ENCODE measurements around the gene PIGQ.

PIGQ gene

GRCh38 chr16:558298-559020 is 11.3 kb upstream of the PIGQ start:
- Histone ChIP-seq H2AK5ac (ENCODE audit: low read length) (no peak overlapping the region), H3K79me1 (ENCODE audit: low read length) (no peaks in the 10 kb centered on the region), H3K14ac (ENCODE audit: low read length) (no peak overlapping the region), H2BK120ac (ENCODE audit: insufficient read depth, low read length, poor library complexity) (no peak overlapping the region), H3K18ac (ENCODE audit: low read length) (no peak overlapping the region), H2BK5ac (ENCODE audit: low read depth, low read length, poor library complexity) (no peak overlapping the region), H3K36me3 (ENCODE audit: control insufficient read depth in 1 of 2, insufficient read depth in 2 of 2, low read length in 2 of 2) (peaks cover 8 to 9% of the 10 kb centered on the region in 2 experiments), H3K9ac (ENCODE audit: low read length) (no peak overlapping the region), H3K4me2 (ENCODE audit: low read length) (no peak overlapping the region), H3K4ac (ENCODE audit: low read depth, low read length) (no peak overlapping the region), H3K9me3 (ENCODE audit: insufficient read depth, low read depth, low read length) (peaks cover 5% of the 10 kb centered on the region), H2AFZ (ENCODE audit: insufficient read depth, low read length, poor library complexity) (no peak overlapping the region), H3K27ac (ENCODE audit: low read depth, low read length) (no peak overlapping the region), H4K8ac (ENCODE audit: low read depth, low read length) (no peak overlapping the region), H3K79me2 (ENCODE audit: control insufficient read depth, insufficient read depth, low read length, poor library complexity) (no peaks in the 10 kb centered on the region), H3K4me1 (ENCODE audit: control insufficient read depth in 1 of 2, insufficient read depth in 2 of 2, low read length in 2 of 2) (no peaks in the 10 kb centered on the region), H3K23ac (ENCODE audit: low read length) (no peak overlapping the region), H4K12ac (ENCODE audit: low read depth, low read length) (no peak overlapping the region), H3K4me3 (ENCODE audit: low read depth, low read length) (no peak overlapping the region), H3K27me3 (ENCODE audit: insufficient read depth, low read length) (peaks cover 36% of the 10 kb centered on the region), H2BK12ac (ENCODE audit: low read length) (no peak overlapping the region), H4K91ac (ENCODE audit: low read depth, low read length) (no peak overlapping the region)
- WGBS (ENCODE audit: extremely low coverage, insufficient coverage, insufficient read length): no CpG with 5 or more reads among the region's 22 CpGs
- no peak for DNase-seq

- no peaks in the 10 kb centered on the region for H3K4me1 ChIP-seq (ENCODE audit: control insufficient read depth in 1 of 2, insufficient read depth in 2 of 2, low read length in 2 of 2)
- H3K79me2 ChIP-seq (ENCODE audit: control insufficient read depth, insufficient read depth, low read length, poor library complexity): no peaks in the 10 kb centered on the region
- no peak overlapping the region for H3K14ac ChIP-seq (ENCODE audit: low read length)
- no peak overlapping the region for H4K8ac ChIP-seq (ENCODE audit: low read depth, low read length)
- no peak overlapping the region for H3K23ac ChIP-seq (ENCODE audit: low read length)
- H3K18ac ChIP-seq (ENCODE audit: low read length): no peak overlapping the region
- WGBS (ENCODE audit: extremely low coverage, insufficient coverage, insufficient read length): no CpG with 5 or more reads among the region's 15 CpGs
- H3K9me3 ChIP-seq (ENCODE audit: insufficient read depth, low read depth, low read length): peaks cover 5% of the 10 kb centered on the region
- H3K79me1 ChIP-seq (ENCODE audit: low read length): no peaks in the 10 kb centered on the region
- no peak for DNase-seq
- H2BK120ac ChIP-seq (ENCODE audit: insufficient read depth, low read length, poor library complexity): no peak overlapping the region
- no peak overlapping the region for H4K91ac ChIP-seq (ENCODE audit: low read depth, low read length)
- no peak overlapping the region for H2BK12ac ChIP-seq (ENCODE audit: low read length)
- peaks cover 3 to 4% of the 10 kb centered on the region in 2 experiments for H3K36me3 ChIP-seq (ENCODE audit: control insufficient read depth in 1 of 2, insufficient read depth in 2 of 2, low read length in 2 of 2)
- no peak overlapping the region for H3K4me3 ChIP-seq (ENCODE audit: low read depth, low read length)
- H2BK5ac ChIP-seq (ENCODE audit: low read depth, low read length, poor library complexity): no peak overlapping the region
- no peak overlapping the region for H2AK5ac ChIP-seq (ENCODE audit: low read length)
- H3K4ac ChIP-seq (ENCODE audit: low read depth, low read length): no peak overlapping the region
- H3K4me2 ChIP-seq (ENCODE audit: low read length): no peak overlapping the region
- H3K9ac ChIP-seq (ENCODE audit: low read length): no peak overlapping the region
- H4K12ac ChIP-seq (ENCODE audit: low read depth, low read length): no peak overlapping the region
- H3K27me3 ChIP-seq (ENCODE audit: insufficient read depth, low read length): peaks cover 36% of the 10 kb centered on the region
- H2AFZ ChIP-seq (ENCODE audit: insufficient read depth, low read length, poor library complexity): no peak overlapping the region
- H3K27ac ChIP-seq (ENCODE audit: low read depth, low read length): no peak overlapping the region
Observed at GRCh38 chr16:559021-559380, 10.8 kb upstream of the PIGQ start.

- Histone ChIP-seq H3K9me3 (ENCODE audit: insufficient read depth, low read depth, low read length) (peaks cover 5% of the 10 kb centered on the region), H3K27me3 (ENCODE audit: insufficient read depth, low read length) (peaks cover 36% of the 10 kb centered on the region), H3K79me2 (ENCODE audit: control insufficient read depth, insufficient read depth, low read length, poor library complexity) (no peaks in the 10 kb centered on the region), H3K4me2 (ENCODE audit: low read length) (peak overlapping the region; percentile 28), H4K8ac (ENCODE audit: low read depth, low read length) (no peak overlapping the region), H3K18ac (ENCODE audit: low read length) (no peak overlapping the region), H3K4ac (ENCODE audit: low read depth, low read length) (no peak overlapping the region), H3K27ac (ENCODE audit: low read depth, low read length) (no peak overlapping the region), H3K14ac (ENCODE audit: low read length) (no peak overlapping the region), H3K9ac (ENCODE audit: low read length) (no peak overlapping the region), H2BK12ac (ENCODE audit: low read length) (no peak overlapping the region), H3K79me1 (ENCODE audit: low read length) (no peaks in the 10 kb centered on the region), H4K12ac (ENCODE audit: low read depth, low read length) (no peak overlapping the region), H3K23ac (ENCODE audit: low read length) (no peak overlapping the region), H4K91ac (ENCODE audit: low read depth, low read length) (no peak overlapping the region), H3K36me3 (ENCODE audit: control insufficient read depth in 1 of 2, insufficient read depth in 2 of 2, low read length in 2 of 2) (peaks cover 0 to 2% of the 10 kb centered on the region in 2 experiments), H2BK5ac (ENCODE audit: low read depth, low read length, poor library complexity) (no peak overlapping the region), H3K4me3 (ENCODE audit: low read depth, low read length) (no peak overlapping the region), H2AFZ (ENCODE audit: insufficient read depth, low read length, poor library complexity) (no peak overlapping the region), H3K4me1 (ENCODE audit: control insufficient read depth in 1 of 2, insufficient read depth in 2 of 2, low read length in 2 of 2) (no peaks in the 10 kb centered on the region), H2AK5ac (ENCODE audit: low read length) (no peak overlapping the region), H2BK120ac (ENCODE audit: insufficient read depth, low read length, poor library complexity) (no peak overlapping the region)
- no peak for DNase-seq
- WGBS (ENCODE audit: extremely low coverage, insufficient coverage, insufficient read length): no CpG with 5 or more reads among the region's 62 CpGs
Observed at GRCh38 chr16:559411-560203, 10.2 kb upstream of the PIGQ start.

DNA sequence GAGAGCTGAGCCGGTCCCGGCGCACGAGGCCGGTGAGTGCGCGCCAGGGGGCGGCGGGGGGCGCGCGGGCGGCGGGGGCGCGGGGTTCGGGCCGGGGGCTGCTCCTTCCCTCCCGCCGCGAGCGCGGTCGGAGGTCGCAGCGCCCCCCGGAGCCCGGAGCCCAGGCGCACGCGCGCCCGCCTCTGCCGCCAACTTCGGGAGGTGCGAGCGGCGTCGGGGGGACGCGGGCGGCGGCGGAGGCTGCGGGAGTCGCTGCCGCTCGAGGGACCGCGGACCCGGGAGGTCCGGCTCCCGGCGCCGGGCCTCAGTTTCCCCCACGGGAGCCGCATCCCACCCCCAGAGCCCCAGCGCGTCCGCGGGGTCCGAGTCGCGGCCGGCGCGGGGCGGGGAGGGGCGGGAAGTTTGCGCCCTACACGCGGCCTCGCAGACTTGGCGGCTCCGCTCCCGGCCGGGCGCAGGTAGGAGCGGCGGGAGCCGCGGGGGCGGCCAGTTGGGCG is 9.5 kb upstream of the PIGQ start, which contains the start of gene PRR35:
PRR35 (plus strand) TSS at position 191 of the 497 bp plus-strand sequence. CDS start 2,901 bp downstream, outside the sequence.
- H2AK5ac ChIP-seq (ENCODE audit: low read length): no peak within 1 kb of the TSS

More for the DNA sequence above, 9.5 kb upstream of the PIGQ start, which contains the start of gene PRR35:
- Histone ChIP-seq H2BK12ac (ENCODE audit: low read length) (no peak within 1 kb of the TSS), H3K4me2 (ENCODE audit: low read length) (peak within 1 kb of the TSS; percentile 44), H3K36me3 (ENCODE audit: control insufficient read depth in 1 of 2, insufficient read depth in 2 of 2, low read length in 2 of 2) (no peaks in the 10 kb centered on the region), H2BK120ac (ENCODE audit: insufficient read depth, low read length, poor library complexity) (no peak within 1 kb of the TSS), H3K27ac (ENCODE audit: low read depth, low read length) (no peak within 1 kb of the TSS), H3K4ac (ENCODE audit: low read depth, low read length) (no peak within 1 kb of the TSS), H2AFZ (ENCODE audit: insufficient read depth, low read length, poor library complexity) (no peak within 1 kb of the TSS), H4K8ac (ENCODE audit: low read depth, low read length) (no peak within 1 kb of the TSS), H3K9ac (ENCODE audit: low read length) (no peak within 1 kb of the TSS), H3K79me1 (ENCODE audit: low read length) (no peaks in the 10 kb centered on the region), H2BK5ac (ENCODE audit: low read depth, low read length, poor library complexity) (no peak within 1 kb of the TSS), H4K12ac (ENCODE audit: low read depth, low read length) (no peak within 1 kb of the TSS), H3K27me3 (ENCODE audit: insufficient read depth, low read length) (peaks cover 36% of the 10 kb centered on the region), H3K18ac (ENCODE audit: low read length) (no peak within 1 kb of the TSS), H3K14ac (ENCODE audit: low read length) (no peak within 1 kb of the TSS), H3K23ac (ENCODE audit: low read length) (no peak within 1 kb of the TSS), H4K91ac (ENCODE audit: low read depth, low read length) (no peak within 1 kb of the TSS), H3K4me3 (ENCODE audit: low read depth, low read length) (no peak within 1 kb of the TSS), H3K9me3 (ENCODE audit: insufficient read depth, low read depth, low read length) (peaks cover 5% of the 10 kb centered on the region), H3K79me2 (ENCODE audit: control insufficient read depth, insufficient read depth, low read length, poor library complexity) (no peaks in the 10 kb centered on the region), H3K4me1 (ENCODE audit: control insufficient read depth in 1 of 2, insufficient read depth in 2 of 2, low read length in 2 of 2) (peaks cover 5% of the 10 kb centered on the region in 2 experiments)
- no CpG with 5 or more reads among the region's 84 CpGs for WGBS (ENCODE audit: extremely low coverage, insufficient coverage, insufficient read length)
- DNase-seq: no peak

Measured in trophoblast cell (in vitro differentiated cells and primary cell).